ENCODE results near the gene NGEF.

DNA sequence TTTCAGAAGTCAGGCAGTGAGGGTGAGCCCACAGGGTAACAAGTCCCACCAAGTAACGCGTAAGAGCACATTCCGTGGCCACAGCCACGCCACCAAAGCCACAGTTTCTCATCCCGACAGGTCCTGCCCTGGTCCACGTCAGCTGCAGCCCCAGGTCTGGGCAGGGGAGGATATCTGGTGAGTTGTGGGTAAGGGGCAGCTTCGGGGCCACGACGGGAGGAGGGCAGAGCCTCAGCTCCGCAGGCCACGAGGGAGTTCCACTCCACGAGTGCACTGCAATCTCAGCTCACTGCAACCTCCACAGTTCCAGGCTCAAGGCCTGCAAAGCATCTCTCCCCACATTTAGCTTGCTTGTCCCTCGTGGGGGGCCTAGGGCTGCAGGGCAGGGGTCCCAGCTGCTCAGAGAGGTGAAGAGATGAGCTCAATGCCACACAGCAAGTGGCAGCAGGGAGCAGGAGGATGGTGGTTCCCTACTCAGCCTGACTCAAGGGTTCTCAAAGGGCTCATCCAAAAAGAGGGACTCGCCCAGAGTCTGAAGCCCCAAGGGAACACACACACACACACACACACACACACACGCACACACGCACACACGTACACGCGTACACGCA lies 130.4 kb downstream of the NGEF start:
- no peak for TF ChIP-seq EZH2 (IDR thresholded peaks at IDR 0.05; ENCODE audit: low read length, unreplicated experiment)
- TF ChIP-seq, protein P1, sequence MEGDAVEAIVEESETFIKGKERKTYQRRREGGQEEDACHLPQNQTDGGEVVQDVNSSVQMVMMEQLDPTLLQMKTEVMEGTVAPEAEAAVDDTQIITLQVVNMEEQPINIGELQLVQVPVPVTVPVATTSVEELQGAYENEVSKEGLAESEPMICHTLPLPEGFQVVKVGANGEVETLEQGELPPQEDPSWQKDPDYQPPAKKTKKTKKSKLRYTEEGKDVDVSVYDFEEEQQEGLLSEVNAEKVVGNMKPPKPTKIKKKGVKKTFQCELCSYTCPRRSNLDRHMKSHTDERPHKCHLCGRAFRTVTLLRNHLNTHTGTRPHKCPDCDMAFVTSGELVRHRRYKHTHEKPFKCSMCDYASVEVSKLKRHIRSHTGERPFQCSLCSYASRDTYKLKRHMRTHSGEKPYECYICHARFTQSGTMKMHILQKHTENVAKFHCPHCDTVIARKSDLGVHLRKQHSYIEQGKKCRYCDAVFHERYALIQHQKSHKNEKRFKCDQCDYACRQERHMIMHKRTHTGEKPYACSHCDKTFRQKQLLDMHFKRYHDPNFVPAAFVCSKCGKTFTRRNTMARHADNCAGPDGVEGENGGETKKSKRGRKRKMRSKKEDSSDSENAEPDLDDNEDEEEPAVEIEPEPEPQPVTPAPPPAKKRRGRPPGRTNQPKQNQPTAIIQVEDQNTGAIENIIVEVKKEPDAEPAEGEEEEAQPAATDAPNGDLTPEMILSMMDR (conservative IDR thresholded peaks at IDR 0.05; ENCODE audit: low read depth, low read length) = no peak
- TF ChIP-seq EZH2phosphoT487 (IDR thresholded peaks at IDR 0.05; ENCODE audit: borderline replicate concordance, low read length) = no peak
